DMS114 treated with DMSO at 0.1 percent for 48 hours (cell line): ENCODE results near the gene USP40.

Experiments
- DNase-seq: peaks from one replicate; lab custom pipeline; 2025; ENCODE audit not compliant: unreplicated experiment; lab: John Stamatoyannopoulos, UW

USP40 gene

DNA sequence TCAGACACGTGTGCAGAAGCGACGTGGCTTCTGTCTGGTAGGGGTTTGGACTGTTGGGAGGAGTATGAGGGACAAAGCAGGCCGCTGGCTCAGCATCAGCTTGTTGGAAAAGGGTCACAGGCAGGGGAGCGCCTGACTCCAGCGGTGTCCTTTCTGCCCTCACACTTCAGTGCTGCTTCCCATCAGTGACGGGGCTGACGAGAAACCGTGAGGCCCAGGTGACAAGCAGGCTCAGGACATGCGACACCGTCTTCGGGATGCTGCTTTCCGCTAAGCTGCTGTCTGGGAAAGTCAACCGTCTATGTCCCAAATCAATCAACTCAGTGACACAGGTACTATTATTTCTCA is 90.5 kb downstream of the USP40 start:
- DNase-seq = no peak

GRCh38 chr2:233474308-233475160 is 92.0 kb downstream of the USP40 start:
- DNase-seq = no peak

DNA sequence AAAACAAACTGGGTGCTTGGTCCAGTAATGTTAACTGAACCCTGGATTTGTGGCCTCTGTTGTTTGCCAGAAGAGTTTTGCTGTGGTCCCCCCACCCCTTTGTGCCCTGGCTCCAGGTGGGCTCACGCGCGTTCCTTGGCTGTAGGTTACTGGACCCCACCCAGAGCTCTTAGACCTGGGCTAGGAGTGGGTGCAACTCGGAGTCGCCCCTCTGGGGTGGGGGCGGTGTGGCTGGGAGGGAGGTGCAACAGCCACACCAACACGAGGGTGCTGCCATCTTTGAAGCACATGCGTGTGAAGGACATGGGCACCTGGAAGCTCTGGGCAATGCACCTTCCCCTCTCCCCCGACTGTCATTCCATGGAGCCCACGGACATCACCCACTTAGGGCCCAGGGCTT is 92.7 kb downstream of the USP40 start:
- no peak for DNase-seq

GRCh38 chr2:233473386-233473791 is 93.2 kb downstream of the USP40 start:
- no peak for DNase-seq

DNA sequence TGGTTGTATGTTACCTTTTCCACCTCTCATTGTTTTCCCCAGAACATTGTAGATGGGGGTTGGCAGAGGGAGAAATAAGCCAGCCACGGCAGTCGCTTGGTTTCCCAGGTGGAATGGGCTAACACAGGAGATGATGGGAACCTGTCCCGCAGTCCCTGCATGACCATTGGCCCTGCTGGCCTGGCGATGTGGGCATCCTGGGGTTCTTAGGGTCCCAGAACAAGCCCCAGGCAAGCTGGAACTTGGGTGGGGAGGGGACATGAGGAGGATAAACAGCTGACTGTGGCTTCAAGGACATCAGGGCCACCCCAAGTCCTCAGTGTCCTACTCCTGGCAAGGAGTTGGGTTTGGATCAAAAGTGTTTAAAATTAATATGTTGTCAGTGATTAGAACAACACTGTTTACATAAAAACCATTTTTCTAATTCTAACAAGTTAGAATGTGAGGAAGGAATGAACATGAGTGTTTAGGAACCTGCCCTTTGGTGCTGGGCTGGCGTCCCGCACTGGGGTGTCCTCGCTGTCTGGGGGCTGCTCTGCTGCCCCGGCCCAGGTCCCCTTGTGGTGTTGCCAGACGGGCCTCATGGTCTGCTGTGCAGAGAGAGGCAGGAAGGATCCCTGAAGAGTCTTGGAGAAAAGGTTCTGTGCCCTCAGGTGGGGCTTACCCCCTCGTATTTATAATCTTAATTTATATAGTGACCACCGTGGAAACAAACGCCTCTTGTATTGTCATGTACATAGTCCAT is 95.1 kb downstream of the USP40 start:
- no peak for DNase-seq

DNA sequence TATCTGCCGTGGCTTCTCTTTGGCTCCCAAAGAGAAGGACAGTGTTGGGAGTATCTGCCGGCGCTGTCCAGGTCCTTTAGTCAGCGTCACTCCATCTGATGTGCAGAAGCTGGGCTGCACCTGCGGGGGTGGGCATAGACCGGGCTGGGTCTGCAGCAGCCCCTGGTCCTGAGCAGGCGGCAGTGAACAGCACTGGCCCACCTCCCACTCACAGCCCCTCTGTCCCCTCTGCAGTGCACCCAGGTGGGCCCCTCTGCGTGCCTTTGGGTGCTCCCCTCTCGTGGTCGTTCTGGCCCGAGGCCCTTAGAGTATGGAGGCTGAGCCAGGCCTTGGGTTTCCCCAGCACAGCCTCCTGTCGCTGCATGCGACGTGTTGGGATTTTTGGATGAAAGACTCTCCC is 95.7 kb downstream of the USP40 start:
- no peak for DNase-seq

GRCh38 chr2:233470011-233470687 is 96.4 kb downstream of the USP40 start:
- no peak for DNase-seq

GRCh38 chr2:233469261-233470010 is 97.1 kb downstream of the USP40 start:
- no peak for DNase-seq

- DNase-seq = no peak
Observed at GRCh38 chr2:233468741-233469110, 97.9 kb downstream of the USP40 start.

DNA sequence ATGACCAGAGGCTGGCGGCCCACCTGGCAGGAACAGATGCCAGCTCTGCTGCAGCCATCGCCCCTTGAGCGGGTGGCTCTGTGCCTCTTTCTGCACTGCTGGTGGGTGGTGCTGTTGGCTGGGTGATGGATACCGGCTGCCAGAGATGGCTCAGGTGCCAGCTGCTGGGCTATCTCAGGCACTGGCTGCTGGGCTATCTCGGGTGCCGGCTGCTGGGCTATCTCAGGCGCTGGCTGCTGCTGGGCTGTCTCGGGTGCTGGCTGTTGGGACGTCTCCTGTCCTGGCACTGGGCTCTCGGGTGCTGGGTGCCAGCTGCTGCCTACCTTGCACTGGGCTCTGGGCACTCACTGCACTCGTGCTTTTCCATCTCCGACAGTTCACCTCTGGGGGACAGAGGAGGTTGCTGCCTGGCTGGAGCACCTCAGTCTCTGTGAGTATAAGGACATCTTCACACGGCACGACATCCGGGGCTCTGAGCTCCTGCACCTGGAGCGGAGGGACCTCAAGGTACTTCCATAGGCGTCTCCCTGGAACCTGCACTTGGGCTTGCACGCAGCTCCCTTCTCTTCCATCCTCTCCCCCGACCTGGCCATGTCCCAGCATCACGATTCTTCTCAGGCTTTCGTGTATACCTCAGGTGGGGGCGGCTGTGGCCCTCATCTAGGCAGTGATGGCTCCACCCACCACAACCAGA is 98.4 kb downstream of the USP40 start:
- no peak for DNase-seq

DNA sequence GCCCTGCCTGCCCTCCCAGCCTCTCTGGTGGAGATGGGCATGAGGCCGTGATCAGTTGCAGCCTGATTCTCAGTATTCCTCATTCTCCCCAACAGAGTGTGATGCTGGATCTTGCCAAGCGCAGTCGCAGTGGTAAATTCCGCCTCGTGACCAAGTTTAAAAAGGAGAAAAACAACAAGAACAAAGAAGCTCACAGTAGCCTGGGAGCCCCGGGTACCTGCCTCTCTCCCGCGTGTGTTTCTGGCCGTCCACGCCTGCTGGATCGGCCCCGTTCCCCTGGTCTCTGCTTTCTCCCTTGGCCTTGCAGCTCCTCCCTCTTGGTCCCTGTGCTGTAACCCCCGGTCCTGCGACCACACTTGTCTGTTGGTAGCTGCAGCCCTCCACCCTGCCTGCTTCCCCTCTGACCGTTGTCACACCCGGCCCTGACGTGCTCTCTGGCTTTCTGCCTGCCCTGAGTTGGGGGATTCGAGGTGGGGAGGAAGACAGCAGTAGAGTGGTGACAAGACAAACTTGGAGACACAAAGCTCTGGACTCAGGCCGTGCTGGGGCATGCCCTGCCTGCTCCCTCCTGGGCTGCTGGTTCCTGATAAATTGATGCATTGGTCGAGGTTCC is 99.5 kb downstream of the USP40 start:
- no peak for DNase-seq

DNA sequence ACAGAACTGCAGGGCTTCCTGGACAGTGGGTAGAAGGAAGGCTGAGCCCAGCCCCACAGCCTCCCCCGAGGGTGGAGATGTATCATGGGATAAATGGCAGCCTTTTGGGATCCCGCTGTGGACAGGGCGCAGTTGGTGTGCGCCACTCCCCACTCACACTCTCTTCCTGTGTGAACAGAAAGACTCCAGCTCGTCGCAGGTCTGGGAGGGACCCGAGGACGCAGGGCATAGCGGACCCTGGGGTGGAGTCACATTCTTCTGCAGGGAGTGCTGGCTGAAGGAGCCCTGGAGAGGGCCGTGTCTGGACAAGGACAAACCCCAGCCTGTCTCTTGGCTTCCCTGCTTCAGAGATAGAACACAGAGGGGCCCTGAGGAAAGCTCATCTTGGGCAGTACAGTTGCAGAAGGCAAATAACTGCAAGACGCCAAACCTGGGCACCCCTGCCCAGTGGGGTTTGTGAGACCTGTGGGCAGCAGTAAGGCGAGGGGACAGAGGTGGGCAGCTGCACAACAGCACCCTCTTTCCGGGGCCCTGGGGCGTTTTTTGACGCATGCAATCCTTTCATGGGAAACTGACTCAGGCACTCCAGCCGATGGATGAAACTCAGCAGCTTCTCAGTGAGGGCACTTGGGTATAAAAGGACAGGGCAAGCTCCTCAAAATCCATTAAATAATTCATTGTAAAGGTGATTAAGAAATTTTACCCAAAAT is 101.9 kb downstream of the USP40 start:
- DNase-seq = no peak

DNA sequence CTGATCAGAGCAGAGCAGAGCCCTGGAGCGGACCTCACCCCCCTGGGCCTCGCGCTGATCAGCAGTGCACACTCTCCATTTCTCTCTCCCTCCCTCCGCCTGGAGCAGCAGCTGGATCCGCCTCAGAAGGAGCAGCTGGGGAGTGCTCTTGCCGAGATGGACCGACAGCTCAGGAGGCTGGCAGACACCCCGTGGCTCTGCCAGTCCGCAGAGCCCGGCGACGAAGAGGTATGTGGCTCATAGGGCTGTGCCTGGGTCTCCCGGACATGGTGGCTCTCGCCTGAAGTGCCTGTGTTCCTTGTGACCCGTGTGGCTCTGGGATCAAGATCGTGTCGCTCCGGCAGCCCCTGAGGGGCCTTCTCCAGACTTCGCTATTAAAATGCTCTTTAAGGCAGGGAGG is 102.5 kb downstream of the USP40 start:
- no peak for DNase-seq

DNA sequence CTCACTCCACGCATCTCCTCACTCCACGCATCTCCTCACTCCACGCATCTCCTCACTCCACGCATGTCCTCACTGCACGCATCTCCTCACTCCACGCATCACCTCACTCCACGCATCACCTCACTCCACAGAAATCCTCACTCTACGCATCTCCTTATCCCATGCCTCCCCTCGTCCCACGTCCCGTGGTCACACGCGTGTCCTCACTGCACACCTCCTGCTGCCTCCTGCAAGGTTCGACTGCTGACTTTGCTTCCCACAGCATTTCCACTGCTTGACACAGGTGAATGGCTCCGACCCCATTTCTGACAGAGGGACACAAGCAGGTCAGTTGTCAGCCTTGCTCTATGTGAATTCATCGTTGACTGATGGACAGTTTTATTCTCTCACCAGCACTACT is 103.0 kb downstream of the USP40 start:
- no peak for DNase-seq

GRCh38 chr2:233462826-233463470 is 103.6 kb downstream of the USP40 start:
- DNase-seq = no peak

GRCh38 chr2:233462202-233462785 is 104.3 kb downstream of the USP40 start:
- no peak for DNase-seq

DNA sequence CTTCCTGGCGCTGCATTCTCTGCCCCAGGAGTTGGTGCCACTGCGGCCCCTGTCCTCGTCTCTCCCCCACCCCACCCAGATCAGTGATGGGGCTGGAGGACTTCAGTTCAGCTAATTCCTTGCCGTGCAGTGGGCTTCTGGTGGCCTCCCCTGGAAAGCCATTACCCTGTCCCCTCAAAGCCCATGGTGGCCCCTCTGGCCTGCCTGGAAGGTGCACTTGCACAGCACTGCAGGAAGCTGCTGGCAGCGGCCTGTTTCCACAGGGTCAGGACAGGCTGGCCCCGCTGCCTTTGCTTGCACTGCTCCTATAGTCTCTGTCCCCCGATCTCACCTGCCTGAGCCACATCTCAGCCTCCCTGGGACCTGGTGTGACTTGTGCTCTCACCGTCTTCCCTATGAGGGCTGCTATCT is 105.1 kb downstream of the USP40 start:
- no peak for DNase-seq

DNA sequence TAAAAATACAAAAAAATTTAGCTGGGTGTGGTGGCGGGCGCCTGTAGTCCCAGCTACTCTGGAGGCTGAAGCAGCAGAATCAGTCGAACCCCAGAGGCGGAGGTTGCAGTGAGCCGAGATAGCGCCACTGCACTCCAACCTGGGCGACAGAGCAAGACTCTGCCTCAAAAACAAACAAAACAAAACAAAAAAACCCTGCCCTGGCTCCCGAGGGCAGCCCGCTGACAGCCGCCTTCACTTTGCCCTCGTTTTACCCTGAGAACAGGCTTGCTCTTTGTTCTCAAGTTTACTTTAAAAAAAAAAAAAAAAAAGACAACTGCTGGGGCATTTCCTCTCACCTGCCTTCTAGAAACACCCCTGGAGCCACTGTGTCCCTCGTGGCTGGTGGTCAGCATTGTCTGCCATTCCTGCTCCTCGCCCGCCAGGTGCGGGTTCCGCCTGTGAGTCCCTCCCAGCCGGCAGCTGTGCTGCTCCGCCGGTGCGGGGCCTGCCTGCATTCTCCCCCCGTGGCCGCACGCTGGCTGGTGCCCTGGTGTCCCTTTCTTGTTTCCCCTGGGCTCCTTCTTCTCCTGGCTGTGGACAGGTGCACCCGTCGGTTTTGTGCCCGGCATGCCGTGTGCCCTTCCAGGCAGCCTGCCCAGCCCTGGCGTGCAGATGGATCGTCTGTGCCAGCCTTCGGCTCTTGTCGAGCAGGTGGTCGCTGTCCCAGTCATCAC is 105.7 kb downstream of the USP40 start:
- no peak for DNase-seq
